IPS-20b (cell line): ENCODE results near the gene TCAF1.
"Not testable (repeated sequence)": the region's sequence is repeated elsewhere in the genome, so short reads cannot be mapped to it uniquely, and the experiment has no call there.

Experiments used
- H3K27ac ChIP-seq: one replicate; pipeline ENCODE4 v1.5.1; 2013; ENCODE audit warnings: low read length
- H3K27me3 ChIP-seq: 2 replicates; pipeline ENCODE4 v1.6.1; 2013; ENCODE audit warnings: mild to moderate bottlenecking, low read length, inconsistent platforms; ENCODE audit not compliant: insufficient read depth
- H3K36me3 ChIP-seq: 2 replicates; pipeline ENCODE4 v1.6.1; 2013; ENCODE audit warnings: low read depth, mild to moderate bottlenecking, inconsistent platforms, low read length, moderate library complexity; ENCODE audit not compliant: insufficient read depth
- H3K4me1 ChIP-seq: 2 replicates; pipeline ENCODE4 v1.6.1; 2013; ENCODE audit warnings: mild to moderate bottlenecking, control low read depth, inconsistent platforms, low read length, moderate library complexity; ENCODE audit not compliant: insufficient read depth
- H3K4me3 ChIP-seq: 2 replicates; pipeline ENCODE4 v1.5.1; 2013; ENCODE audit warnings: mild to moderate bottlenecking, low read length, inconsistent platforms
- H3K9ac ChIP-seq: 2 replicates; pipeline ENCODE4 v1.6.1; 2013; ENCODE audit warnings: low read depth, mild to moderate bottlenecking, inconsistent platforms, low read length, moderate library complexity
- H3K9me3 ChIP-seq: 2 replicates; pipeline ENCODE4 v1.6.1; 2013; ENCODE audit warnings: mild to moderate bottlenecking, low read depth, low read length, inconsistent platforms; ENCODE audit not compliant: insufficient read depth

Gene TCAF1

DNA sequence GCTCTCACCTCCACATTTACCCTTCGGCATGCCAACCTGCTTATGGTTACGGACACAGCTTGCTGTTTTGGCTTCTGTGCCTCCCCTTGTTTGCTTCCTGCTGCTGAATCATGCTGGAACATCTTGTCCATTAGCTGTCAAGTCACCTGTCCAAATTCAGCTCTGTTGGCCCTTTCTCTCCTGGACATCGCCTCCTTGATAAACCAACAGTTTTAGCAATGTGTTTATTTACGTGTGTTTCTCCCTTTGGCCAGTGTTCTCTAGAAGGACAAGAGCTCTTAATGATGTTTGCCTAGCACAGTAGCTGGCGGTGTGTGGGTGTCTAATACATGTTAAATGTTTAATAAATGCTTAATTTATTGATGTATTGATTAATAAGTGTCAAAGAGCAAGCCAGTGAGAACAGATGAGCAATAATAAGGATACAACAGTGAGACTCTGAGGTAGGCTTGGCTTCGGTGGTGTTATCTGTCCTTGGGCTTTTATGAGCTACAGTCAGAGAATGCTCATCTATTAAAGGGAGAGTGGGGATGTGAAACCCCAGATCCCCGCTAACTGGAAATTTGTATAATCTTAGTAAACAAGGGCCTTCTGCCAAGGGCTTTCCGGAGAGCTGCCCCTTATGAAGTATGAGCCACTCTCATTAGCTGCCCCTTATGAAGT, 85.4 kb downstream of the TCAF1 start:
- H3K4me3 ChIP-seq, H3K4me1 ChIP-seq, H3K9me3 ChIP-seq, H3K36me3 ChIP-seq, H3K27me3 ChIP-seq, H3K27ac ChIP-seq, H3K9ac ChIP-seq: not testable (repeated sequence)

DNA sequence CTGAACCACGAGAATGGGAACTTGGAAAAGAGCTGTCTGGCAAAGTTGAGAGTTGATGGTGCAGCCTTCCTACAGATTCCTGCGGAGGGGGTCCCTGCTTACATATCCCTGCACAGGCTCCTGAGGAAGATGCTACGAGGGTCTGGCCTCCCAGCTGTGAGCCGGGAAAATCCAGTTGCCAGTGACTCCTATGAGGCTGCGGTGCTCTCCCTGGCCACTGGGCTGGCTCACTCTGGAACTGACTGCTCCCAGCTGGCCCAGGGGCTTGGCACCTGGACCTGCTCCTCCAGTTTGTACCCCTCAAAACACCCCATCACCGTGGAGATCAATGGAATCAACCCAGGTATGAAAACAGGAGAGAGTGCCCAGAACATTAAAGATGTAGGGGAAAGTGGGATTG, 91.3 kb downstream of the TCAF1 start:
- not testable (repeated sequence) for H3K9ac ChIP-seq, H3K9me3 ChIP-seq

DNA sequence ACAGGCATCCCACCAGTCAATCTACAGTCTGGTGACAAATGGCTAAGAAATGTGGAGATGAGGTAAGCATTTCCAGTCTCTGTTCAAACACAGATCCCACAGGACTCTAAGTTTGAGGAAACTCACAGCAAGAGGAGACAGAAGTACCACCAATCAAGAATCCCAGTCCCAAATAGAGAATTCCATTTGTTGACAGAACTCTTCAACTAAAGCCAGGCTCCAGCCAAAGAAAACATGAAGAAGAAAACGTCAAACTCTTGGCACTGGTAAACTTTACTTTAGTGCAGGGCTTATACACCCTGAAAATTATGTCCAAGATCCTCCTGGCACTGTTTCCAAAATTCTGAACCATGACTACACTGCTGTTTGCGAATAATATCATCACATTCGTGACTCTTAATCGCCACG, 95.3 kb downstream of the TCAF1 start:
- not testable (repeated sequence) for H3K36me3 ChIP-seq, H3K27ac ChIP-seq, H3K9me3 ChIP-seq, H3K4me3 ChIP-seq, H3K9ac ChIP-seq, H3K4me1 ChIP-seq, H3K27me3 ChIP-seq

More for the DNA sequence above, 91.3 kb downstream of the TCAF1 start:
- H3K4me3 ChIP-seq, H3K27me3 ChIP-seq, H3K4me1 ChIP-seq, H3K36me3 ChIP-seq, H3K27ac ChIP-seq: not testable (repeated sequence)
